NCI-H187 (cell line): ENCODE data around the gene UCP2.
"Not testable (repeated sequence)": the region's sequence is repeated elsewhere in the genome, so short reads cannot be mapped to it uniquely, and the experiment has no call there.

Experiments used
- DNase-seq, 2 experiments: peaks; one replicate each; lab custom pipeline; 2025; lab: John Stamatoyannopoulos, UW

The UCP2 gene

DNA sequence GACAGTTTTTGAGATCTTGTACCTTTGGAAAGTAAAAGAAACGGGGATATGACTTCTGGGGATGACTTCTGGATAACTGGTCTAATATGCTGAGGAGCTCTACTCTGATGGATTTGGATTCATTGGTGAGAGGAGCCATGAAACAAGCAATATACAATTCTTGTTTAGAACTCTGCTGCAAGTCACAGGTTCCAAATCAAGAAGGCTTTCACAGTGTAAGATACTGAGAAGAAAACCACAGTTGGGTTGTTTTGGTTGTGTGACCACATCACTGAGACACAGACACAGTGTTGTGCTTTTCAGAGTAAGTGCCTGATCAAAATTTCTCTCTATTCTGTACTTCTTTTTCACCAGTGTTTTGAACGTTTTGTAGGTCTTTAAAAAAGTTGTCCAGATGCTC lies 13.1 kb upstream of the UCP2 start:
- DNase-seq: no peak

DNA sequence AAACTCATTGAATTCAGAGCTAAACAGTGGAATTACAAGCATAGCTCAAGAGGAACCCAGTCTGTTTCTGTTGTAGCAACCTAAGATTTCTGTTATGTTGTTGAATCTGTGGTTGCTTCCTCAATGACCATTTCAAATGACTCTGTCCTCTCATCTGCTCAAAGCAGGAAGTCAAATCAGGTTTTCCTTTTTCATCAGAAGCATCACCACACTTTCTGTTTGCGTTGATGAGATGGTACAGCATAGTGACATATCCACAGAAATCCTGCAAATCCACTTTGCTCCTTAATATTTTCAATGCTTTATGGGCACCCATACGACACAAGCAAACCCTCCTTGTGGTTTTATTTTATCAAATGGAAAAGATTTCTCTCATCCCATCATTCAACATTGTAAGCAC lies 12.6 kb upstream of the UCP2 start:
- no peak for DNase-seq

DNA sequence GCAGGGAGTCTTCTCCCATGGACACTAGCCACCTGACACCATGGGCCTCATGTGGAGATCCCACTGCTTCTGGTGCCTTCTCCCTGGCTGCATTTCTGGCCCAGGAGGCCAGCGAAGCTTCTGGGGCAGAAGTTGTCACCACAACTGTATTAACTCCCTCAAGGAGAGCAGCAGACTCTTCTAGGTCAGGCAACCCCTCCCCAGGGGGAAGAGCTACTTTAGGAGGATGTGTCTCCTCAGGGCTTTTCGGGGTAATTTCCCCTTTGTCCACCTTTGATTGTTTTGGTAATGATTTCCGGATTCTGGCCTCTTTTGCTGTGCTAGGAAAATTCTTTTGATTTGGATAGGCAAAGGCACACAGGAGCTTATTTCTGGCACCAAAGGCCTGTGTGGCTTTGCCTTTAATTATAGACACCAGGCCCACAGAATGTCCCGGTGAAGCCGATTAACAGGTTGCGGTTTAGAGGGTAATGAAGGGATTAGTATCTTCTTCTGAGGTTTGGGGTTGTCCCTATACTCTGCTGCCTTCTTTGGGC lies 8.9 kb upstream of the UCP2 start:
- DNase-seq: no peak

DNA sequence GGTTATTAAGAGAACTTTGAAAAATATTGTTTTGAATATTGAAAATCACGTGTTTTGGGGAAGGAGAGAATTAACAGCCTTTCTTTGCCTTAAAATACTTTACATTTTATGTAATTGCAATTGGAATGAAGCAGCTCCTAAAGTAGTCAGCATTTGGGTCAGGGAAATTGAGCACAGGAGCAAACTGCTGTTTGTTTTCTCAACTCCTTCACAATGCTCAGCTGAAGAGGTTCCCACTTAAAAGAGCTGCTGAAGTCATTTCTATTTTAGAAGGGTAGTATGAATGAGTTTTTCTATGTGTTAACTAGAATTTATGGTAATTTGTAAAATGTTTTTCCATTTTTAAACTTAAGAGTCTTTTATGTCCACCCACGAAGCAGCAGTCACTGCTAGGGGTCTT lies 8.1 kb upstream of the UCP2 start:
- peak in 1 of 2 experiments; percentile 58 for DNase-seq

DNA sequence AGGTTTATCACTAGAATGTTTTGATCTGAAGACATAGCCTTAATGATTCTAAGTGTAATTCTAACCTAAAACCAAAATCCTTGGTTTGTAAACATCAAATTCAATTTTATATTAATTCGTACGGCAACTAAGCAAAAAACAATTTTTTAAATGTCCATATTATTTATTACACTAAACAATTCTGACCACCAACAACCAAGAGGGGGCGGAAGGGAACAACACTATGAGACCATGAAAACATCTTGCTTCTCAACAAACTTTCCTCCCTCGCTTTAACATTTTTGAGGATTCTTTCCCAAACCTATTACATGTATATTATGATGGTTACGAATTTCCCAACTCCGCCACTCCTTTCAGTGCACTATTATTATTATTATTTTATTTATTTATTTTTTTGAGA lies 6.5 kb upstream of the UCP2 start:
- no peak for DNase-seq

DNA sequence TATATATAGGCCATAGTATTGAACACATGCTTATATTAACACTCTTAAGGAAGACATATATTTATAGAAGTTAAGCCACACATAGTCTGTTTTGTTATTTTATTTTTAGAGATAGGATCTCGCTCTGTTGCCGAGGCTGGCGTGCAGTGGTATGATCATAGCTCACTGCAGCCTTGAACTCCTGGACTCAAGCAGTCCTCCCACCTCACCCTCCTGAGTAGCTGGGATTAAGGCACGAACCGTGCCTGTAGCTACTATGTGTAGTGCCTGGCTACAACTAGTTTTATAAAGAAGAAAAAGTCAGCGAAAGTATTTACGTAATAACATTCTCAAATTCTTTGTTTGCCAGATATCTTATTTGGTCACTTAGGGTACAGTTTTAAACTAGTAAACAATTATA lies 5.6 kb upstream of the UCP2 start:
- DNase-seq: no peak

DNA sequence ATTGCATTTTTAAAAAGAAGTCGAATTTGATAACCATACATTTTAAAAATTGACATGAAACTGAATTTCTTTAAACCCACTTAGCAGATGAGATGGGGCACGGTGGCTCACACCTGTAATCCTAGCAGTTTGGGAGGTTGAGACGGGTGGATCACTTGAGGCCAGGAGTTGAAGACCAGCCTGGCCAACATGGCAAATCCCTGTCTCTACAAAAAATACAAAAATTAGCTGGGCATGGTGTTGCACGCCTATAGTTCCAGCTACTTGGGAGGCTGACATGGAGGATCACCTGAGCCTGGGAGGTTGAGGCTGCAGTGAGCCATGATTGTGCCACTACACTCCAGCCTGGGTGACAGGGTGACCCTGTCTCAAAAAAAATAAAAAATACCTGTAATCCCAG lies 3.0 kb upstream of the UCP2 start:
- DNase-seq: not testable (repeated sequence)

DNA sequence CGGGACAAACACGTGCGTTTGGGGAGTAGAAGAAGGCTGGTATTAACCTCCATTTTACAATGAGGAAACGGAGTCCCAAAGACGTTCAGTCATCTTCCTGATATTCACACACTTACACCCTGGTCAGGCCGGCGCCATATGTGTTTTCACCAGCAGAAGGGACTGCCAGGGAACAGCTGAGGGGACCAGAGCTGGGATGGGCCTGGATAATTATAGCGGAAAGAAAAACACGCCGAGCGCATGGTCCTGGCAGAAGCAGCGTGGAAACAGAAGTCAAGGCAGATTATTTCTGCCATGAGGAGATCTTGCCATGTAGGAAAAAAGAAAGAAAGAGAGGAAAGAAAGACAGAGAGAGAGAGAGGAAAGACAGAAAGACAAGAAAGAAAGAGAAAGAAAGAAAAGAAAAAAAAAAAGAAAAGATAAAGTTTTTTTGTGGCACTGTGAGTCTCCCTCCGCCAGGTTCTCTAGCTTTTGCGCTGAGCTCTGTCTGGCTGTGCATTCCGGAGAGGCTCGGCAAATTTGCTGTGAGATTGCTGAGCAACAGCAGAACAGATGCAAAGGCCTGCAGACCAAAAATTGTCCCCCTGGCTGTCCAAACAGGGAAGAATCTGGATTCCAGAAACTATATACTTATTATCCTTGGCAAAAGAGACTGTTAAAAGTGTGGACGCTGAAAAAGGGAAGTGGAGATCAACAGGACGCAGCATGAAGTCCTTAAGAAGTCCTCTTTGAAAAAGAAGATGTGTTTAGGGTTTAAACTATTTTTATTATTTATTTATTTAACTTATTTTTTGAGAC lies 1.3 kb upstream of the UCP2 start:
- no peak for DNase-seq

DNA sequence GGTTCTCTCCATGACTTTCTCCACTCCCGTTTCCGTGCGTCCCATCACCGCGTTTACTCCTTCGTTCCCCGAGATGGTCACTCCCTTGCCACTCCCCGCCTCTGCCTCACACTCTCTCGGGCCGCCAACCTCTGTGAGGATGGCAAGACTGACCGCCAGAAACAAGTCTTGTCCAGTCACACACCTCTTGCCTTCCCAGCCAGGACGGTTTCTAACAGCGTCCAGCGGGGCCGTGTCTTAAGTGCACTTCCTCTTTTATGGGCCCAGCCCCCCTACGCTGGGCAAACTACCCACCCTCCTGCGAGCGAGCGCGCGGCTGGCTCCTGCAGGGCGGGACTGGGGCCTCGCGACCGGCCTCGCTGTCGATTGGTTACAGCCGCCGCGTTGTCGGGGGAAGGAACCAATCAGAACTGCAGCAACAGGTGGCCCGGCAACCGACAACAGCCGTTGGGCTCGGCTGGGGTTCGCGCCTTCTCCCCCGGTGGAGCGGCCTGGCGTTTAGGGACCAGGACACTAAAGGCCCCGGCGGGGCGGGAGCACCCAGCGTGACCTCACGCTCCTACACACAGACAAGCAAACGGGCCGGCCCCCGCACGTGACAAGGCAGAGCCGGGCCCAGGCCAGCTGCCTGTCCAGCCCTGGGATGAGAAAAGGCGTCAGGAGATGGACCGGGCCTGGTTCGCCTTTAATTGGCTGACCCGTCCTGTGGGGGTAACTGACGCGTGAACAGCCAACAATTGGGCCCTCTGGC lies 522 bp upstream of the UCP2 start:
- DNase-seq: peak; percentile 89 to 92

DNA sequence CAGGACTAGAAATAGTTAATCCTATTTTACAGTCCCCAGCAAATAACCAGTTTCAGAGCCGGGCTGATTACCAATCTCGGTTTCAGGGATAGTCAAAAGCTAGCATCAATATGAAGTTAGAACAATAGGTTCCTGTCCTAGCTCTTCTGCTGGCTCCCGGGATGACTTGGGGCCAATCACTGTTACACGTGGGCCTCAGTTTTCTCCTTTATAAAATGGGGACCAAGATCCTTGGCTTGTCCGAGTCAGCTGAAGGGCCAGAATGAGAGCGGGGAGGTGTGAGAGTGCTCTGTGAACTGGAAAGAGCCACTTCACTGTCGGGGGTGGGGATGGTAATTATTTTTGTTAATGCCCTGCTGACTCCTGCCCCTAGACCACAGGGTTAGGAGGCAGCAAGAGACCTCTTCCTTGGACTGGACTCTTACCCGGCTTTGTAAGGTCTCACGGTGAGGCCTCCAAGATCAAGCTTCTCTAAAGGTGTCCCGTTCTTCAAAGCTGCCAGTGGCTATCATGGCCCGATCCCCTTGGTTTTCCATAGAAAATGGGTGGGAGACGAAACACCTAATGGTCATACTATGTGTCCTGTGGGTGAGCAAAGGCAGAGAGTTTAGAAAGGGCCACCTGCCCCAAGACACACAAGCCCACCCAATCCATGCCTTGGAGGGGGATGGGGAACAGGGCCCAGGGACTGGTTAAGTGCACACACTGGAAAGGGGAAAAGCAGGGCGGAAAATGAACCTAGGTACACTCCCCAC lies 1.4 kb downstream of the UCP2 start:
- no peak for DNase-seq

DNA sequence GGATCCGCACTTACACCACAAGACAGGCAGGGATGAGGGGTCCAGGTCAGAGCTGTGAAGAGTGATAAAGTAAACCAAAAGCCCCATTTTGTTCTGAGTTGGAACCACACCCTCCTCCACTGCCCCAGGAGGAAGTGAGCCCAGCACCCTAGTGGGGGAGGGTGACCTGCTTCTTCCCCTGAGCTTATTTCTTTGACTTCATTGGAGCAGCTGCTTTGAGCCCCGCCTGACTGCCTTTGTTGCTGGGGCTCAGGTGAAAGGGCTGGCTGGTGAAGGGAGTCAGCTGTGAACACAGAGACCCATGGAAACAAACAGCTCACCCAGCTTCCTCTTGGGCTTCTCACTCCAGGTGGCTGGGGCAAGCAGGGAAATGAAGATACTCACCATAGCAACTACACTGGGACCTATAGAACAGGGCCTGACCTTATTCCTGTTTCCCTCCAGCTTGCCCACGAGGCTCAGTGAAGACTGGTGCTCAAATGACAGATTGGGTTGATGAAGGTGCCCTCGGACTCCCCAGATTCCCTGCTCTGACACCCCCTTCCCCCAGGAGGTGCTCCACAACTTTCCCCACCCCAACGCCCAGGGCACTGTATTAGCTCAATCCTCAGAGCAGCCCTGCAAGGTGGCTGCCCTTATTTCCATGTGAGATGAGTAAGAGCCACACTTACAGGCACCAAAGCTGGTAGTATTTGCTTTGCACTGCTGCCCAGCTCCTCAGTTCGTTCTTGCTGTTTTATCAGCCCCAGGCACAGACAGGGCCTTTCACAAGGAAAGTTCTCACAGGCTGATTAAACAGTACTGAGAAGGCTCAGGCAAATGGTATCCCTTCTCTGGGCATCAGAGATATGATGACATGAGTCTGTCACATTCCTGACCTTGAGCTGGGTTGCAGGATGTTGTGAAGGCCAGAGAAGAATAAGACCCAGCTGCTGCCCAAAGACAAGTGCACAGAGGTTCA lies 2.4 kb downstream of the UCP2 start:
- peak in 1 of 2 experiments; percentile 26 for DNase-seq

DNA sequence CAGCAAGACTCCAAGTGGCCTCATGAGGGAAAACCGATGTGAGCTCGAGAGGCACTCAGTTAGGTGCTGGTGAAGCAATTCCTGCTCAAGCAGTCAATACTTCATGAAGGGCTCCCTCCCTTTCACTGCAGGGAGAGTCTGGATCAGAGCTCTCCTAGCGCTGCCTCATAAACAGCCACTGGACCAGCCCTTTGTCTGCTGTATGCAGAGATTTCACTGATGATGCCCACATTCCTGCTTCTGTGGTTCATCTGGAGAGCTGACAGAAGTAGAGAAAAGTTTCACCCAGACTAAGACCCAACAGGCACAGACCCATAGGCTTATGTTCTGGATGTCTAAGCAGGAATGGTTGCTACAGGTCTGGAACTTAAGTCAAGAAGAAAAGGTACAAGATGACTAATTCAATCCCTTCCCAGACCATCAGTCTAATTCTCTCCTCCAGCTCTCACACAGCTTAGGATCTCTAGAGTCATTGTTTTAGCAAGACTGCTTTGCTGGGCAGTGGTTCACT lies 4.0 kb downstream of the UCP2 start:
- DNase-seq: no peak

DNA sequence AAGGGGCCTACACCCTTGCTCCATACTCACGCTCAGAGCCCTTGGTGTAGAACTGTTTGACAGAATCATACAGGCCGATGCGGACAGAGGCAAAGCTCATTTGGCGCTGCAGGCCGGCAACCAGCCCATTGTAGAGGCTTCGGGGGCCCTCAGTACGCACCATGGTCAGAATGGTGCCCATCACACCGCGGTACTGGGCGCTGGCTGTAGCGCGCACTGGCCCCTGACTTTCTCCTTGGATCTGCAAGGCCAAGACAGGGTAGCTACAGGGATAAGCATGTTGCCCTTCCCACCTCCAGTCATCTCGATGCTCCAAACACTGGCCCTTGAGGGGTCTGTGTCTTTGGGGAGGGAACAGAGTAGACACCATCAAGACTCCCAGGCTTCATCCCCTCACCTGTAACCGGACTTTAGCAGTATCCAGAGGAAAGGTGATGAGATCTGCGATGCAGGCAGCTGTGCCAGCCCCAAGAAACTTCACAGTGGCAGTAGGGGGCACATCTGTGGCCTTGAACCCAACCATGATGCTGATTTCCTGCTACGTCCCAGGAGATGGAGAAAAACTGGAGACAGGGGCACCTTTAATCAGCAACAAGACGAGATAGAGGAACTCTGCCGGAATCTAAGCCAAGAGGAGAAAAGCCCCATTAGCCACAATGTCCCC lies 4.7 kb downstream of the UCP2 start:
- no peak for DNase-seq

DNA sequence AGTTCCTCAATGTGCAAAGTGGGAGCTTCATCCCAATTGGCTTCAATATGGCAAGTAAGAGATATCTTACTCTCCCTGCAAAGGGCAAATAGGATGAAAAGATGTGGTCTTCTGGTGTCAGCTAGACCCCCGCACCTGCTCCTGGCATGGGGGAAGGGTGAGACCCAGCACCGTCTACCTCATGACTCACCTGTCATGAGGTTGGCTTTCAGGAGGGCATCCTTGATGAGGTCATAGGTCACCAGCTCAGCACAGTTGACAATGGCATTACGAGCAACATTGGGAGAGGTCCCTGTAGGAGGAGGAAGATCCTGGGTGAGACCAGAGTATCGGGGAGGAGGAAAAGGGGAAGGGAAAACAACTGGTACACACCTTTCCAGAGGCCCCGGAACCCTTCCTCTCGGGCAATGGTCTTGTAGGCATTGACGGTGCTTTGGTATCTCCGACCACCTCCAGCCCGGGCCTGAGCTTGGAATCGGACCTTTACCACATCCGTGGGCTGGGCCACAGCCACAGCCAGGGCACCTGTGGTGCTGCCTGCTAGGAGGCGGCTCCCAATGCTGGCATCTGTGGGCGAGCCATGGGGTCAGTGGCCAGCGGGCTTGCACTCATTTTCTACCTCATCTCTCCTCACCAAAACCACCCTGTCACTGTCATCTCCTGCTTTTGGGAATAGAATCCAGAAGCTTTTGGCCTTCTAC lies 6.0 kb downstream of the UCP2 start:
- no peak for DNase-seq

DNA sequence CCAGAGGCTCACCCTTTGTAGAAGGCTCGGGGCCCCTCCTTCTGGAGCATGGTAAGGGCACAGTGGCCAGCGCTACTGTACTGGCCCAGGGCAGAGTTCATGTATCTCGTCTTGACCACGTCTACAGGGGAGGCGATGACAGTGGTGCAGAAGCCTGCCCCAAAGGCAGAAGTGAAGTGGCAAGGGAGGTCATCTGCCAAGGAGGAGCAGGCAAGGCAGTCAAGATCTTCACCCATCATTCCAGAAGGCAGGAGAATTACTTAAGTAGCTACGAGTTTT lies 7.2 kb downstream of the UCP2 start:
- DNase-seq: no peak

DNA sequence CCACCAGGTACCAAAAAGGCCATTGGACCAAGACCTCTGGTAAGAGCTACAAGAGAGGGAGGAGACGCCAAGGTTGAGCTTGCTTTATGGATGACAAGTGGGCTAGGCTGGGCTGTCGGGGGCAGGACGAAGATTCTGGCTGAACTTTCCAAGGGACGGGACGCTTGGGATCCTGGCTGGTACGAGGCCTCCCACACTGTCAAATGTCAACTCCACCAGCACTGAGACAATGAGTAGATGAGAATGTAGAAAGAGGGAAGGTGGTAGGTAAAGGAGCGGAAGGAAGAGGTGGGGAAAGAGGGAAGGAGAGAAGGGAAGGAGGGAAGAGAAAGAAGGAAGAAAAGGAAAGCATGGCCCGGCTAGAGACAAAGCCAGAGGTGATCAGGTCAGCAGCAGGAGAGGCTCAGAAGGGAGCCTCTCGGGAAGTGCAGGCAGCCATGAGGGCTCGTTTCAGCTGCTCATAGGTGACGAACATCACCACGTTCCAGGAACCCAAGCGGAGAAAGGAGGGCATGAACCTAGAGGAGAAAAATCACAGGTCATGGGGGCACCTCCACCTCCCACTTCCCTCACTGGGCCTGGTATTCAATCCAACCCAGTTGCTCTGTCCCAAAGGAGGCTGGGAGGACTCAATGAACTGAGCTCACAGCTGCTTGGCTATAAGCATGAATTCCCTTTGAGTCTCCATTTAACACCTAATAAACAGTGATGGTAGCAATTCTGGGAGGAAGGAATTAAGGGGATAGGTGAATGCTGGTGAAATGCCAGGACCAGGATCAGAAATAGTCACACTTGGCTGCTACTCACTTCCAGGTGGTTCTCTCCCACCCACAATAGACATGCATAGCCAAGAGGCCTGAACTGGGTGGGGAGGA lies 7.8 kb downstream of the UCP2 start:
- DNase-seq: no peak

DNA sequence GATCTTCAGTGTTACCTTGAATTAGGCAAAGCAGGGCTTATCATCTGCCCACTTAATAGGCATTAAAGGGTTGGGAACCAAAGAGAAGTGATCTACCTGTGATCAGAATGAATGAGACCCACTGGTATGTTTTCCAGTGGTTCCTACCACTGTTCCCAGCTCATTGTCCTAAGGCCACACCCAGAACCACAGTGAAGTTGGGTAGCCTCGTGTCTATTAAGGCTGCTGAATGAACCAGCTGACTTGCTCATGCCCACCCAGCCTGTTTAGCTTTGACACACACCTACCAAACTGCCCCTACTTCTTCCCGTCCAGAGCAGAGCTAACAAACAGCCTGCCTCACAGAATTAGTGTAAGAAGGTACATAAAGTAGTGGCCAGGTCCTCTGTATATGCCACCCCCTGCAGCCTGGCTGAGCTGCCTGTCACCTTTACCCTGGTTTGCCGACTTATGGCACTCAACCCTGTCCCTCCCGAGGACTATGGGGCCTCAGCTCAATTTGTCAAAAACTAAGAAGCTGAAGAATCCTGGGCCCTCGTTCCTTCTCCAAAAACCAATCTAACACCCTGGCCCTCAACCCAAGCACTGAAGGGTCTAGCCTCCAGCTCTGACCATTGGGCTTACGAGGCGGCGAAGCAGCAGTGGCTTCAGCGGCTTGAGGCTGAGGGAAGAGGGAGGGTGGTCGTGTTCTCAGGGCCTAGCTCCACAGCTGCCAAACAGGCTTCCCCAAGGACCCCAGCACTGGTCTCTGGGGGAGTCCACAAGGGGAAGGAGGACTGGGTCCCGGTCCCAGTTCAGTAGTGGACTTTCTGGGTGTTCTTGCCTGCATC lies 9.8 kb downstream of the UCP2 start:
- no peak for DNase-seq

DNA sequence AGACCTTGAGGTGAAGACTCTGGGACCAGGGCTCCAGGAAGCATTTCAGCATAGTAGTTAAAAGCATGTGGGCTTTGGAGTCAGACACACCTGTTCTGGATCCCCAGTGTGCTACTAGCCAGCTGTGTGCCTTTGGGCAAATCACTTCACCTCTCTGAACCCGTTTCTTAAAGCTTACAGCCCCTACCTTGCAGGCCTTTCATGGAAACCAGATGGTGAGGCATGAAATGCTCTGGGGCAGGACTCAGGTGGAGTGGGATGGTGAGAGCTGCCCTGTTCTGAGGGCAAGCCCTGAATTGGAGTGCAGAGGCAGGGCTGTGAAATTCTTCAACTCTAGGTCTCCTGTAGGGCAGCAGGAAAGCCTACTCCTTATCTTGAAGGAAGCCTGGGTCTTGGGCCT lies 10.5 kb downstream of the UCP2 start:
- no peak for DNase-seq
